Measurements from ENCODE around the gene ZNF710. TPM values are rescaled to one million over a fixed set of nuclear protein-coding genes. Genes with fewer than 3 reads are reported as not detected.
A peak's percentile ranks its signal among the peaks of the same experiment; 100 is the strongest.

Gene ZNF710
- total RNA-seq, 1 donor from 2014 or later: 25.2 TPM

DNA sequence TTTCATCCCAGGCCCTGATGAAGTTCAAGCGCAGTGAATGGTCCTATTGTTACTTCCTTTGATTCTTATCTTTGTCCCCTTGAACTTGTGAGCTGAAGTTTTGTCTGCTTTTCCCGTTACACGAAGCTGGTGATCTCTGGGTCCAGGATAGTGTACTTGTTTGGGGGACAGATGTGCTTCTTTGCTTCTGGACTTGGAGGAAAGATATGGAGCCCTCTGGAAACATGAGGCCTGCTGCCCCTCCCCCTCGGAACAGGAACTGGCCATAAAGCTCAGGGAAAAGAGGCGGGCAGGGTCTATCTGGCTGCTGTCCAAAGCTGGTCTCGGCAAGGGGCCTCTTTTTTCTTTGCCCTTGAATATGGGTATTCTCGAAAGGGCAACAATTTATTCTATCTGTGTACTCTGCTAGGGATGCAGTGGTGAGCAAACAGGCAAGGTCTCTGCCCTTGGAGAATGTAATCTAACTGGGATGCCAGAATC, 53.5 kb downstream of the ZNF710 start:
- H3K9me3 Mint-ChIP-seq (ENCODE audit: unreplicated experiment): peaks cover 9% of the 10 kb centered on the region
- no peaks in the 10 kb centered on the region for H3K36me3 Mint-ChIP-seq (ENCODE audit: unreplicated experiment)
- H3K27me3 Mint-ChIP-seq (ENCODE audit: unreplicated experiment): peaks cover 10% of the 10 kb centered on the region
- H3K4me3 Mint-ChIP-seq (ENCODE audit: unreplicated experiment): peak overlapping the region; percentile 55
- peak overlapping the region; percentile 75 for H3K27ac Mint-ChIP-seq (ENCODE audit: unreplicated experiment)
- DNase-seq: no peak
- H3K4me1 Mint-ChIP-seq (ENCODE audit: low read depth, unreplicated experiment): peaks cover 21% of the 10 kb centered on the region
- TF ChIP-seq, protein P1, sequence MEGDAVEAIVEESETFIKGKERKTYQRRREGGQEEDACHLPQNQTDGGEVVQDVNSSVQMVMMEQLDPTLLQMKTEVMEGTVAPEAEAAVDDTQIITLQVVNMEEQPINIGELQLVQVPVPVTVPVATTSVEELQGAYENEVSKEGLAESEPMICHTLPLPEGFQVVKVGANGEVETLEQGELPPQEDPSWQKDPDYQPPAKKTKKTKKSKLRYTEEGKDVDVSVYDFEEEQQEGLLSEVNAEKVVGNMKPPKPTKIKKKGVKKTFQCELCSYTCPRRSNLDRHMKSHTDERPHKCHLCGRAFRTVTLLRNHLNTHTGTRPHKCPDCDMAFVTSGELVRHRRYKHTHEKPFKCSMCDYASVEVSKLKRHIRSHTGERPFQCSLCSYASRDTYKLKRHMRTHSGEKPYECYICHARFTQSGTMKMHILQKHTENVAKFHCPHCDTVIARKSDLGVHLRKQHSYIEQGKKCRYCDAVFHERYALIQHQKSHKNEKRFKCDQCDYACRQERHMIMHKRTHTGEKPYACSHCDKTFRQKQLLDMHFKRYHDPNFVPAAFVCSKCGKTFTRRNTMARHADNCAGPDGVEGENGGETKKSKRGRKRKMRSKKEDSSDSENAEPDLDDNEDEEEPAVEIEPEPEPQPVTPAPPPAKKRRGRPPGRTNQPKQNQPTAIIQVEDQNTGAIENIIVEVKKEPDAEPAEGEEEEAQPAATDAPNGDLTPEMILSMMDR (IDR thresholded peaks at IDR 0.05; ENCODE audit: partially characterized antibody, unreplicated experiment): no peak

DNA sequence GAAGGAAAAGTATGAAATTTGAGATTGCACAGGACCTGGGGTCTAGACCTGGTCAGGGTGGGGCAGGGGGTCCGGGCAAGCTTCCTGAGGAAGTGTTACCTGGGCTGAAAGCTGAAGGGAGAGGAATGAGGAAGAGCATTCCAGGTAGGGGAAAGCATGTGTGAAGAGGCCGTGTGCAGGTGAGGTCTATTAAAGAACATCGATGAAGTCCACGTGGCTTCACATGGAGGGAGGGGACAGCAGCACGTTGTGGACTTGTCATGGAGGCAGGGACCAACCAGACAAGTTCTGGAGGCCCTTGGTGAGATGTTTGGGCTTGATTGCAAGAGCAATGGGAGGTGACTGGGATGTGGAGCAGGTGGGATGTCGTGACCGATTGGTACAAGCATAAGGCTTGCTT, 54.1 kb downstream of the ZNF710 start:
- TF ChIP-seq, protein P1 (IDR thresholded peaks at IDR 0.05; ENCODE audit: partially characterized antibody, unreplicated experiment): no peak
- Mint-ChIP-seq H3K4me1 (ENCODE audit: low read depth, unreplicated experiment) (peaks cover 16% of the 10 kb centered on the region), H3K27ac (ENCODE audit: unreplicated experiment) (no peak overlapping the region), H3K9me3 (ENCODE audit: unreplicated experiment) (peaks cover 9% of the 10 kb centered on the region), H3K36me3 (ENCODE audit: unreplicated experiment) (no peaks in the 10 kb centered on the region), H3K4me3 (ENCODE audit: unreplicated experiment) (no peak overlapping the region), H3K27me3 (ENCODE audit: unreplicated experiment) (peaks cover 10% of the 10 kb centered on the region)
- no peak for DNase-seq

DNA sequence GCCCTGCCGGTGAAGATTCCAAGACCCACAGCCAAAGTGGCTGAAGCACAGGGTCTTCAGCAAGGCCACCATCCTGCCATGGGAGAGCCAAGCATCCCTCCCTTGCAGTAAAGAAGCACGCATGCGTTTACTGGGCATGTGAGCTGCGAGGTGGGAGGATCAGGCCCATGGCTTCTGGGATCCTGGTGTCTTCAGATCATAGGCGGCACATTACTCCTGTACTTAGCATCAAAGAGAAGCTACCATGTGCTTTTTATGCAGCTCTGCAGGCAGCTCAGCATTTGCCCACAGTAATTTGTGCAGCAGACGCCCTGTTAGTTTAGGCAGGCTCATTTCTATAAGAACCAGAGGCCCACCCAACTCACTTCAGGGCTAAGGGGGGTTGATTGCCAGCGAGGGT, 55.4 kb downstream of the ZNF710 start:
- peaks cover 13% of the 10 kb centered on the region for H3K4me1 Mint-ChIP-seq (ENCODE audit: low read depth, unreplicated experiment)
- H3K9me3 Mint-ChIP-seq (ENCODE audit: unreplicated experiment): peaks cover 7% of the 10 kb centered on the region
- peaks cover 7% of the 10 kb centered on the region for H3K27me3 Mint-ChIP-seq (ENCODE audit: unreplicated experiment)
- no peaks in the 10 kb centered on the region for H3K36me3 Mint-ChIP-seq (ENCODE audit: unreplicated experiment)
- no peak overlapping the region for H3K4me3 Mint-ChIP-seq (ENCODE audit: unreplicated experiment)
- DNase-seq: no peak
- TF ChIP-seq, protein P1 (IDR thresholded peaks at IDR 0.05; ENCODE audit: partially characterized antibody, unreplicated experiment): no peak
- H3K27ac Mint-ChIP-seq (ENCODE audit: unreplicated experiment): no peak overlapping the region

DNA sequence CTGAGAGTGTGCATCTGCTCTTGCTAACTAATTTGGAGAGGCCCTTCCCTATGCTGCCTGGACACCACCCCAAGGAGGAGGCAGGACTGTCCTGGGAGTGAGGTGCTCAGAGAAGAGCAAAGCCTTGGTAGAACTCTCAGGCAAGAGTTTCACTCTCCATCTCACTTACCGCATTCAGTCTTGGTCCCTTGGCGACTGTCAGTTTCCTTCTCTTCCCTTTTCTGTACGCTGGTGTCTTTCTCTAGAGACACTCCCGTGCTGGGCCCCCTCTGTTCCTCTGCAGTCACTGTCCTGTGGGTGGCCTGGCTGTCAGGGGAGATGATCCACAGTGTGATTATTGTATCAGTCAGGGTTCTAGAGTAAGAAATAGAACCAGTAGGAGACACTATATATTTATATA, 57.2 kb downstream of the ZNF710 start:
- Mint-ChIP-seq H3K4me3 (ENCODE audit: unreplicated experiment) (no peak overlapping the region), H3K36me3 (ENCODE audit: unreplicated experiment) (no peaks in the 10 kb centered on the region), H3K27ac (ENCODE audit: unreplicated experiment) (no peak overlapping the region), H3K27me3 (ENCODE audit: unreplicated experiment) (peaks cover 7% of the 10 kb centered on the region), H3K9me3 (ENCODE audit: unreplicated experiment) (peaks cover 5% of the 10 kb centered on the region), H3K4me1 (ENCODE audit: low read depth, unreplicated experiment) (peaks cover 22% of the 10 kb centered on the region)
- TF ChIP-seq, protein P1 (IDR thresholded peaks at IDR 0.05; ENCODE audit: partially characterized antibody, unreplicated experiment): no peak
- no peak for DNase-seq

DNA sequence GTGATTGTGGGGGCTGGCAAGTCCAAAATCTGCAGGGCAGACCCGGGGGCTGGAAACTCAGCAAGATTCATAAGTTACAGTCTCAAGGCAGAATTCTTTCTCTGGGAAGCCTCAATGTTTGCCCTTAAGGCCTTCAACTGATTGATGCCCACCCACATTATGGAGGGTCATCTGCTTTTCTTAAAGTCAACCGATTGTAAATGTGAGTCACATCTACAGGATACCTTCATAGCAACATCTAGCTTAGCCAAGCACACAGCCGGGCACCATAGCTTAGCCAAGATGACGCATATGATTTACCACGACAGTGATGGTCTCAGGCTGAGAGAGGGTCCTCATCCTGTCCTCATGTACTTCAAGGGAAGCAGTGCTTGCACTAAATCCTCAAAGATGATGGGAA, 57.7 kb downstream of the ZNF710 start:
- Mint-ChIP-seq H3K36me3 (ENCODE audit: unreplicated experiment) (no peaks in the 10 kb centered on the region), H3K4me3 (ENCODE audit: unreplicated experiment) (no peak overlapping the region), H3K27me3 (ENCODE audit: unreplicated experiment) (peaks cover 7% of the 10 kb centered on the region), H3K27ac (ENCODE audit: unreplicated experiment) (no peak overlapping the region), H3K9me3 (ENCODE audit: unreplicated experiment) (peaks cover 6% of the 10 kb centered on the region), H3K4me1 (ENCODE audit: low read depth, unreplicated experiment) (peaks cover 21% of the 10 kb centered on the region)
- TF ChIP-seq, protein P1 (IDR thresholded peaks at IDR 0.05; ENCODE audit: partially characterized antibody, unreplicated experiment): no peak
- no peak for DNase-seq

Data from glutamatergic neuron (in vitro differentiated cells).